ENCODE results near the gene C4BPA.

C4BPA gene

DNA sequence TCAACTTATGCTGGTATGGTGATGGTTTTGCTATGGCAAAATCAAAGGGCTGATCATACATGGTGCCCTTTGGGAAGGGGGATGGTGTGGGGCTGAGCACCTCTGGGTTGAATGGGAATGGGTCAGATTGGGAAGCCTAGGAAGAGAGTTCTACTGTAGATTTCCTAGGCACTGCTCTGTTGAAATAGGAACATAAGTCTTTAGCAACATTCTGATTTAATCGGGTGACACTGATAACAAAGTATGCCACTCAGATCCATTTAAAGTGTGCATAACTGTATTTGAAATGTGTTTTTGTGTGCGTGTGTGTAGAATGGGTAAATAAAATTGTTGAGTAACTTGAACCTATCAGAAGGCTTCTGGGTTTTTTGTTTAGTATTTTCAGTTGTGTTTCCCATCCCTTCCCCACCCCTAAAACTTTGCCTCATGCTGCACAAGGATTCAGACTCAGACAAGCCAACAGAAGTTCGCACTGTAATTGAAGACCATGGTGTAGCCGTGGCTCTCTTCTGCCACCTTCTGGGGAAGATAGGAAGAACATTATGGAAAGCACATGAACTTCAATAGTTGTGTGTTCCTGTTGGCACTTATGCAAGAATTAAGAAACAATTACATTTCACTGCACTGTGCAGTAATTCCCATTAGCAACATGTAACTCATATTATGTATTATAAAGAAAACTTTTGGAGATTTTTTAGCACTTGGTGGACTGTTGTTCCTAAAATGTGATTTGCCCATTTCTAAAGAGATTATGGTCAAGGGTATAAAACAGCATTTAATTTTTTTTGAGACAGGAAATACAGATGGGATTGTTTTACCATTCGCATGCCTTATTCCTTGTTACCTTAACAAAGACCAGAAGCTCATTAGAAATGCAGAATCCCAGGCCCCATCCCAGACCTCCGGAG is 26.3 kb upstream of the C4BPA start:
- peak; percentile 90 for FAIRE-seq

DNA sequence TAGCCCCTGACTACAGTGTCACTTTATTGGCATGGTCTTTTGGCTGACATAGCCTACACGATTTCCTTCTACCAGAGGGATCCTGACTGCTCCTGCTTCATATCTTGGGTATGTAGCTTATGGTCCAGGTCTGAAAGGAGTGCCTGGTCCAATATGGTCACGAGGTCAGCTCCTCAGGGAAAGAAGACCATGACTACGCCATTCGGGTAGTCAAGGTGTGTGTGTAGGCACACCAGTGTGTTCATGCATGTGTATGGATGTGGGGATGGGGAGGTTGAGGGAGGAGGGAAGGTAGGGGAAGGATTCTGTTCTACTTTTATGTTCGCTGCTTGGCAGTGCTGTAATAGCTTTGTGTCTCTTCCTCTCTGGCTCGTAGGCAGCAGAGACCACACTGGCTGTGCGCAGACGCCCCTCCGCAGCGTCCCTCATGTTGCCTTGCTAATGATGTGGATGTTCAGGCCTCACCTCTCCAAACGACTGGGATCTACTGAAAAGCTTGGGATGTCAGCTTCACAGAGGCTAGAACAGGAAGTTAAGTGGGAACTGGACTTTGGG is 25.4 kb upstream of the C4BPA start:
- FAIRE-seq: no peak

- no peak for FAIRE-seq
Measured at GRCh38 chr1:207079706-207080241, 24.3 kb upstream of the C4BPA start.

DNA sequence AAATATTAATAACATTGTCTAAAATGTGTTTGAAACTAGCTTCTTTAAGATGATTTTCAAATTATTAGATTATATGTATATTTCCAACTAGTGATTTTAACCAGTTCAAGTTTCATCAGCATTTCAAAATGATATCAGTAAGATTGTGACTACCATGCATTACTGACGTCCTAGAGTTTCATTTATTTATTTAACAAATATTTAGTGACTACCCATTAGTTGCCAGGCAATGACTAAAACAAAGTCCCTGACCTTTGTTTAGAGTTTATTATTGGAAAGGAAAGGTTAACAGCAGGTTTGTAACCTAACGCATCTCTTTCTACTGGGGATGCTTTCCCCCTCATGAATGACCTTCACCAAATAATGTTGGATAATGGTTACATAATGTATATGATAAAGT is 22.9 kb upstream of the C4BPA start:
- FAIRE-seq: peak; percentile 8

- FAIRE-seq: no peak
Measured at GRCh38 chr1:207081806-207082205, 22.2 kb upstream of the C4BPA start.

DNA sequence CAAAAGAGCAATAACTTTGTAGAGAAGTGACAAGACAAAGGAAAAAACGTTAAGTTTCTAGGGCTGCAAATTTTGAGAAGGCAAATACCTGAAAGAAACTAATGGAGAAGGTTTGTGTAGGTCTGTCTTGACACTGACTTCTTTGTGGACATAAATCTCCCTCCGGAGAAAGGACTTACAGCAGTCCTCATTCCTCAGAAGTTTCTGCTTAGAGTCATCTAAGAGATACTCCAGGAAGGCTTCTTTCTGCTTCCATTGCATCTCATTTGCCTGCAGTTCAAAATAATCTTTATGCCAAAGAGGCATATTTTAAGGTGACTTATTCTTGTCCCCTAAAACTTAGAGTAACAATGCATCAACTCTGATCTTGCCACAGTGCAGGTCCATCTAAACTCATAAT is 19.8 kb upstream of the C4BPA start:
- no peak for FAIRE-seq

GRCh38 chr1:207084701-207085180 is 19.3 kb upstream of the C4BPA start:
- no peak for FAIRE-seq

- FAIRE-seq: no peak
Measured at GRCh38 chr1:207085887-207086286, 18.1 kb upstream of the C4BPA start.

DNA sequence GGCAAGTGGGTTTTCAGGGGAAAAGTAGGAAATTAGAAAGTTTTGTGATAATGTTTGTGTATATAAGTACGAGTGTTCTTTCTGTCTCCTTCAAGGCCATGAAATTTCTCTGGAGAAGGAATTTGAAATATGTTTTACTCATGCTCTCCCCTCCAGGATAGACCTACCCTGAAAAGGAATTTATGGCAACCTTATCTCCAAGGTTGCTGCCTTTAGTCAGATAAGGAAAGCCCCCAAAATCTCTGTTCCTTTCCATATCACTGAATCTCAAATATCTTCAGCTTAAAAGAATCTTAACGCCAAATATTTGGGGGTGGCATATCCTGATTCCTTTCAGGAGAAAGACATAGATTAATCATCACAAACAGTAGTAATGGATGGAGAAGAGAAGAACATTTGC is 15.9 kb upstream of the C4BPA start:
- FAIRE-seq: no peak

- FAIRE-seq: no peak
Measured at GRCh38 chr1:207088701-207089626, 15.1 kb upstream of the C4BPA start, which contains the start of gene C4BPB. Gene C4BPB (plus strand): TSS chr1:207088860. CDS start chr1:207089532, 672 bp downstream.

- FAIRE-seq: no peak
Measured at GRCh38 chr1:207089627-207090355, 14.2 kb upstream of the C4BPA start.

DNA sequence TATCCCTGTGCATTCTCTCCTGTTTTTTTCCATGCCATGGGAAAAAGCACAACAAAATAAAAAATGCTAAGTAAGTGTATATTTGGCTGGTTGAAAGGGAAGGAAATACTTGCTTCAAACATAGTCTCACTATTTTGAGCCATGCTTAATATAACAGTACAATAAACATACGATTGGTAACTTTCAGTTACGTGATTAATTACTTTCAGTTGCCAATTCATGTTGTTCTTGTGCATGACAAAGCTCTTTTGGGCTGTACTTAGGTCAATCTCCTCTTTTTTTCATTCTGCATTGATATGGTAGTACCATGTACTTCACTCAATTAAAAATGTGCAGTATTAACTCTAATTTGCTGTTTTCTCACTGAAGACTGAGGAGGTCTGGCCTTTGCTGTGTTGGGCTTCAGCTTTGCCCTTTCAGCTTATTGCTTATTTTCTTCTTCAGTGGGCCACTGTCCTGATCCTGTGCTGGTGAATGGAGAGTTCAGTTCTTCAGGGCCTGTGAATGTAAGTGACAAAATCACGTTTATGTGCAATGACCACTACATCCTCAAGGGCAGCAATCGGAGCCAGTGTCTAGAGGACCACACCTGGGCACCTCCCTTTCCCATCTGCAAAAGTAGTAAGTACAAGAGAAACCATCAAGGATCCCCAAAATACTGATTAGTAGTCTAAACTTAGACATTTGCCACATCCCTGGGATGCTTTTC is 12.7 kb upstream of the C4BPA start:
- no peak for FAIRE-seq

DNA sequence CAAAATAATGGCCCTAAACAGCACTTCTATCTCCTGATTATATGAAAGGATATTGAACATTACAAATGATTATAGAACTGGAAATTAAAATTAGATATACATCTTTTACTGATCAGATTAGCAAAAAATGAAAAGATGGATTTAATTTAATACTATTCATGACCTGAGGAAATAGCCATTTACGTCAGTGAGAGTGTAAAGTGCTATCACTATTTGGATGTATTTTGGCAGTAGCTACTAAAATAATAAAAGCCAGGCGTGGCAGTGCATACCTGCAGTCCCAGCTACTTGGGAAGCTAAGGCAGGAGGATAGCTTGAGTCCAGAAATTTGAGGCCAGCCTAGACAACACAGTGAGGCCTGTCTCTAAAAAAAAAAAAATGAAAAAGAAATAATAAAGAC is 10.1 kb upstream of the C4BPA start:
- FAIRE-seq: no peak

DNA sequence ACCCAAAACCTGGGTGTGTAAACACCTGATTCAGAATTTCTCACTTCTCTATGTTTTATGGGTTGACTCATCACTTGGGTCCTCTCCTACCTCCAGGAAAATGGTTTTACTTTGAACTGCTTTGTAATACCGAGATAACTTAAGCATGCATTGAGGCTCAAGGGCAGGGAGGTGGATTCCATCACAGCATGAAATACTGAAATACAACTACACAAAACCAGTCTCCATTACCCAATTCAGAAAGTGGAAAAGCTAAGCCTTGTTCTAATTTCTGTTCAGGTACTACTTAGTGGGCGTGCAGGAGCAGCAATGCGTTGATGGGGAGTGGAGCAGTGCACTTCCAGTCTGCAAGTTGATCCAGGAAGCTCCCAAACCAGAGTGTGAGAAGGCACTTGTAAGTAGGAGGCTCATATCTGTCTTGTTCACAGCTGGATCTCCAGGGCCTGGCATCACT is 6.1 kb upstream of the C4BPA start:
- FAIRE-seq: no peak

- no peak for FAIRE-seq
Measured at GRCh38 chr1:207101720-207102119, 2.3 kb upstream of the C4BPA start.

DNA sequence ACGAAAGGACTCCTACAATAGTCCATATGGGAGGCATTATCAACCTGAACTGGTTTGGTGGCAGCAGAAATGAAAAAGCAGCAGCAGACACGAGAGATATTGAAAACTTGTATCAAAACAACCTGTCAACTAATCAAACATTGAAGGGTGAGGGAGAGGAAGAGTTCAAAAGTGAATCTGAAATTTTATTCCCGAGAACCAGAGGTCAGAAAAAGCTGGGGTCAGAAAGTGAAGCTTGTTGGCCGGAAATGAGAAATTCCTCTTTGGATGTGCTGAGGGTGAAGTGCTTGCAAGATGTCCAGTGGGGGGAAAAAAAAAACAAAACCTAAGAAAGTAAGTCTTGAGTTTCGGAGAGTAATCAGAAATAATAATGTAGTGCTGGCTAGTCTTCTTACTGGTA is 1.9 kb upstream of the C4BPA start:
- no peak for FAIRE-seq

DNA sequence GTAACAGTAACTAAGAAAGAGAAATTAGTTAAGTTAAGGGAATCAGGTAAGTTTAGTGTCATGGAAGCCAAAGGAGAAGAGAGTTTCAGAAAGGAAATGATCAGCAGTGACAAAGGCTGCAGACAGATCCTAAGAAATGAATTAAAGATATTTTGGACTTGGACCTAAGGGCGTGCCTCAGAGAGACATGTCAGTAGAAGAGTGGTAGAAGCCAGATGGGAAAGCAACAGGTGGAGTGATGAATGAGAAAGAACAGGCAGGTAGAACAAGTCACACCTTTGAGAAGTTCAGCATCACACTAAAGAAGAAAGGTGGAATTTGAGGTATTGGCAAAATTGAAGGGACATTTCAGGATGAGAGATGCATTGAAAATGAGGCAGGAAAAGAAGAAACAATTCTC is 1.4 kb upstream of the C4BPA start:
- FAIRE-seq: no peak

GRCh38 chr1:207109004-207109403 is 5.0 kb downstream of the C4BPA start:
- no peak for FAIRE-seq

DNA sequence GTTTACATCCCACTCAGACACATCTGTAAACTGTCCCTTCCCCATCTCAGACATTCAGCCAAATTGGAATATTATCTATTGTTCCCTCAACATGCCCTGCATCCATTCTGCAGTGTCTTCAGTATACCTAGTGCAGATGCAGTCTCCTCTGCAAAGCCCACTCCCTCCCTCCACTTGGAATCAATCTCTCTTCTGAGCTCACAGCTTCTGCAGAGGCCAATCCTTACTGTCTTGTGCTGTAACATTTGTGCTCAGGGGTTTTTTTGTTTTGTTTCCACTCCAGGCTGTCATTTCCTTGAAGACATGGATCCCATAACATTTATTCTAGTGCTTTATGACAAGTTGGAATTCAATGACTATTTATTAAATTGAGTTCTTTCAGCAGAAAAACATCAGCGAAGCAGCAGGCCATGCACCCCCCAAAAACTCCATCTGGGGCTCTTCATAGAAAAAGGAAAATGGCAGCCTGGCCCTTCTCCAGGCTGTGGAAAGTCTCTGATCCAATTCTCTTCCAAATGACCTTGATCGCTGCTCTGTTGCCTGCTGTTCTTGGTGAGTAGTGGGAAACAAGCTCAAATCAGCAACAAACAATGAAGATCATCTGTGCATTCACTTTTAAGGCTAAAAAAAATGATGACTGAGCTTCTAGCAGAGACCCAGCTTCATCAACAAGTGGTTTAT is 8.7 kb downstream of the C4BPA start:
- no peak for FAIRE-seq

DNA sequence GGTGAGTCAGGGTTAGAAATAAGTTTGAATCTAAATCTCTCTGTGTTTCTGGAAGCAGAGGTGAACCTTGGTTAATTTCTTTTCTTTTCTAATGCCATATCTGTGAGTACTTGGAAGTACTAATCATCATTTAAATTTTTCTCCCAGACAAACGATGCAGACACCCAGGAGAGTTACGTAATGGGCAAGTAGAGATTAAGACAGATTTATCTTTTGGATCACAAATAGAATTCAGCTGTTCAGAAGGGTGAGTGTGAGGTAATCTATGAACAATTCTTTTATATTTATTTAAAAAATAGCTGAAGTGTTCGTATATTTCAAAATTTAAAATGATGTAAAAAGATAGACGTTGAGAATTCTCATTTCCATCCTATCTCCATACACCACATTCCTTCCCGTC is 11.2 kb downstream of the C4BPA start:
- FAIRE-seq: no peak

GRCh38 chr1:207124389-207124788 is 20.4 kb downstream of the C4BPA start:
- FAIRE-seq: no peak
